ENCODE measurements around the gene COG1.

DNA sequence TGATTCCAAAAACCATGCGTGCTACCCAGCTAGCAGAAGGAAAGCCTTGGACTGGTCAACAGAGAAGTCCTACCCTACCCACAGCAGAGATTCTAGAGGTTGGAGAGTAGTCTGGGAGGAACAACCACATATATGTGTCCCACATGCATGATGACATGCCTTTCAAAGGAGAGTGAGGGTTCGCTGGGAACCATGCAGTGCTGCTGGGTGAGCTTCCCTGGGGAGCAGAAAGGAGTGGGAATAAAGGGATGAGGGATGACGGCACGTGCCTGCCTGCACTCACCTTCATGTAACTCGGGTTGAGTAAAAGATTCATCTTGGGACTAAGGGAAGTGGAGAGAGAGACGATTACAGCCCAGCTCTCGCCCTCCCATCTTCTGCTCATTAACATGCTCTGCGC, 59.0 kb downstream of the COG1 start:
- TF ChIP-seq, protein P1, sequence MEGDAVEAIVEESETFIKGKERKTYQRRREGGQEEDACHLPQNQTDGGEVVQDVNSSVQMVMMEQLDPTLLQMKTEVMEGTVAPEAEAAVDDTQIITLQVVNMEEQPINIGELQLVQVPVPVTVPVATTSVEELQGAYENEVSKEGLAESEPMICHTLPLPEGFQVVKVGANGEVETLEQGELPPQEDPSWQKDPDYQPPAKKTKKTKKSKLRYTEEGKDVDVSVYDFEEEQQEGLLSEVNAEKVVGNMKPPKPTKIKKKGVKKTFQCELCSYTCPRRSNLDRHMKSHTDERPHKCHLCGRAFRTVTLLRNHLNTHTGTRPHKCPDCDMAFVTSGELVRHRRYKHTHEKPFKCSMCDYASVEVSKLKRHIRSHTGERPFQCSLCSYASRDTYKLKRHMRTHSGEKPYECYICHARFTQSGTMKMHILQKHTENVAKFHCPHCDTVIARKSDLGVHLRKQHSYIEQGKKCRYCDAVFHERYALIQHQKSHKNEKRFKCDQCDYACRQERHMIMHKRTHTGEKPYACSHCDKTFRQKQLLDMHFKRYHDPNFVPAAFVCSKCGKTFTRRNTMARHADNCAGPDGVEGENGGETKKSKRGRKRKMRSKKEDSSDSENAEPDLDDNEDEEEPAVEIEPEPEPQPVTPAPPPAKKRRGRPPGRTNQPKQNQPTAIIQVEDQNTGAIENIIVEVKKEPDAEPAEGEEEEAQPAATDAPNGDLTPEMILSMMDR (optimal IDR thresholded peaks at IDR 0.05 in 1 of 3, IDR thresholded peaks at IDR 0.05 in 1 of 3, conservative IDR thresholded peaks at IDR 0.05 in 1 of 3; ENCODE audit: extremely low read depth in 1 of 3, insufficient read depth in 2 of 3, low read length in 3 of 3), result no peak
- no peak for TF ChIP-seq EZH2 (IDR thresholded peaks at IDR 0.05; ENCODE audit: low read length)
